GM18909 (cell line): ENCODE results near the gene UNC5C.

Source experiments
- ATAC-seq: cut with Tn5 transposase; IDR thresholded peaks from one replicate; pipeline ENCODE4 v1.9.1; 2021; ENCODE audit warnings: mild to moderate bottlenecking; ENCODE audit not compliant: unreplicated experiment, poor library complexity

UNC5C gene

DNA sequence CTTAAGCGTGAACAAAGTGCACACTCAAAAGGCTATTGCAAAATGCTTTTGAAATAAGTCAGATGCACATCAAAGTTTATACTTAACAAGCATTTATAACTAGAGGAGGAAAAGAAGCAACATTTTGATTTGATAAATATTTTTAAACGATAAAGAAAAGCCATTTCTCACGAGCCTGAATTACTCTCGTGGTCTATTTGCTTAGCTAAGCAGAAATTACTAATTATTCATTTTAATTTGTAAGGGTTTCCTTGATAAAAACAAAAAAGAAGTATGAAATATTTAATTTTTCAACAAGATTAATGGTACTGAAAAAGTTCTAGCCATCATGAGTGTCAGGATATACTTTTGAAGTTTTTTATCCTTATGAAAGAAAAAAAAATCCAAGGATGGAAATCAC, 78.2 kb downstream of the UNC5C start:
- ATAC-seq, result no peak

DNA sequence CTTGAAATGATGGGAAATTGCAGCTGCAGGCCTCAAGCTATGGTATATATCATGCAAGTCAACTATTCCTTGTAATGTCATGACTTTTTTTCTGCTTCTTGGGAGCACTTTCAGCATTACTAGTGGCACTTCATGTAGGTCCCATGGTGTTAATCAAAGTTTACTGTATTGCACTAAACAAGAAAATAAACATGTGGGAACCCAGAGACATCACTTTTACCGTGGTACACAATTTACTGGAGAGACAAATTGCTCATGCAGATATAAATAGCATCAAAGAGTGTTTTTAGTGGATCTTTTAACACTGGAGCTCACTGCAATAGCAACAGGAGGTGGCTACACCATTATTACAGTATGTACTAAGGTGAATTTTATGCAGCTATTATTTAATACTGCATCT, 79.2 kb downstream of the UNC5C start:
- ATAC-seq, result no peak

DNA sequence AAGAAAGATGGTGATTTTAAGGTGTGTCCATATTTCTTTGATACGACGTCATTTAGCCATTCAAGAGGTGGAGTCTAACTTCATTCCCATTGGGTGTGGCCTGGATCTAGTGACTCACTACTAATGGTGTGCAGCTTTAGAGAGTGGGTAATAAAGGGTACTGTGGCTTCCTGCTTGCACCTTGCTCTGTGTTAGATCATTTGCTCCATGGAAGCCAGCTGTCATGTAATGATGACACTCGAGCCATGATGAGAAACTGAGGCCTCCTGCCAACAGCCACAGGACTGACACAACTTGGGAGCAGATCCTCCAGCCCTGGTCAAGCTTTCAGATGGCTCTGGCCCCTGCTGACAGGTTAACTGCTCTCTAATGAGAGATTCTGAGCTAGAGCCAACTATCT, 82.0 kb downstream of the UNC5C start:
- no peak for ATAC-seq

DNA sequence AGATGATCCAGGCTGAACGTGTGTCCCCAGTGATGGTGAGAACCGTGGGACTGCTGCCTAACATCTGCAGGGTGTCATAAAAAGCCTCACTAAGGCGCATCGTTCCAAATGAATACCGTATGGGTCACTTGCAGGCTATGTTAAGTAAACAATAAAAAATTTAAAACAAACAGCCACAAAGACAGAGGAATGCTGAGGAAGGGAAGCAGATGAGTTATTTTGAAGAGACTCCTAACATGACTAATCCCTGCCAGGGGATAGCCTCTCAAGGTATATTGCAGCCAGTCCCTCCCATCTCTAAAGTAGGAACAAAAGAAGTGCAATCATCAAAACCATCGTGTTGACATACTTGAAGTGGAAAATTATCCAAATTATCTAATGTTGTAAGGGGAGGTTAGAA, 83.8 kb downstream of the UNC5C start:
- ATAC-seq, result no peak

DNA sequence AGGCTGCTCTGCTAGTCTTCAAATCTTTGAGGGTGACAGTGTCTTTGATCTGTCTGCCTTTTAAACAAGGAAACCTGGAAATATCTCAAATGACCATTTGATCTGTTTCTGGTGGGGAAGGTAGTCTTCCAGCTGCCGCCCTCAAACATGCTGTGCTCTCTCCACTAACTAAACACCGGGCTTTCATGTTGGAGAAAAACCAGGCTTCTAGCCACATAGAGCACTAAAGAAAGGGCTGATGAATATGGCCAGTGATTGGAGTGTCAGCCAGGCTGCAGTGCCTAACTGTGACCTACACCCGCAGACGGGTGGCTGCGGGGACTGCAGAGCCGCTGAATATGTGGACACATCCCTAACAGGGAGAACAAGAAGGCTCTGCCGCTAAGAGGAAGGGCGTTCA, 85.9 kb downstream of the UNC5C start:
- no peak for ATAC-seq

GRCh38 chr4:95457353-95457752, 91.4 kb downstream of the UNC5C start:
- ATAC-seq, result no peak

- no peak for ATAC-seq
Measured at GRCh38 chr4:95450294-95450693, 98.5 kb downstream of the UNC5C start.

DNA sequence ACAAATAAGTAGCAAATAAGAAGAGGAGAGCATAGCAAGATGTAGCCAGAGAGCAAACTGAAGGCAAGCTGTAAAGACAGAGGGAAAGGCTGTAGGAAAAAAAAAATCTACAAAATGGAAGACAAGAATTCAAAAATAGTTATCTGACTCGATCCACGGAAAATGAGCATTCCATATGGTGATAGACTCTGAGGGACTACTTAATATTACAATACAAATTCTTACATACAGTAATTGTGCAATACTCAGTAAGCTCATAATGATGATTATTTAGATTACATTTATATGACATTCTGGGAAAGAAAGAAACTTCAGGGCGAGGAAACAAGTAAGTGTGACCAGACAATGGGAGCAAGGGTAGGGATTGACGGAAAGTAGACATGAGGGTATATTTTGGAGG, 102.6 kb downstream of the UNC5C start:
- ATAC-seq, result no peak

DNA sequence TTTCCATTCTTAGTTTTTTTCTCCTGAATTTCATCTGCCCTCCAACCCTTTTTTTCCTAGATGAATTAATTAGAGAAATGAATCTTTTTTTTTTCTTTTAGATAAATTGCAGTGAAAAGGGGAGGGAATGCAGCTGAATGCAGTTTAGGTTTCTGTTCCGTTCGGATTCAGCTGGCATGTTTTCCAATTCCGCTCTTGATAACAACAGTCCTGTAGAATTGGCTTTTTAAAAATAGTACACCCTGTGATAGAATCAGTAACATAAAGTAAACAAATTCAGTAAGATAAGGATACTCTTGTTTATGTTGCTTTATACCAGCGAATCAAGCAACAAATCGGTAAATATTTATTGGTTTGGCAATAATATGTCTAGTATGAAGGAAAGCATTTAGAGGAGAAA, 103.5 kb downstream of the UNC5C start:
- ATAC-seq, result no peak

- ATAC-seq, result no peak
Measured at GRCh38 chr4:95444812-95445211, 104.0 kb downstream of the UNC5C start.

- ATAC-seq, result no peak
Measured at GRCh38 chr4:95439896-95440295, 108.9 kb downstream of the UNC5C start.

- ATAC-seq, result no peak
Measured at GRCh38 chr4:95439071-95439470, 109.7 kb downstream of the UNC5C start.

DNA sequence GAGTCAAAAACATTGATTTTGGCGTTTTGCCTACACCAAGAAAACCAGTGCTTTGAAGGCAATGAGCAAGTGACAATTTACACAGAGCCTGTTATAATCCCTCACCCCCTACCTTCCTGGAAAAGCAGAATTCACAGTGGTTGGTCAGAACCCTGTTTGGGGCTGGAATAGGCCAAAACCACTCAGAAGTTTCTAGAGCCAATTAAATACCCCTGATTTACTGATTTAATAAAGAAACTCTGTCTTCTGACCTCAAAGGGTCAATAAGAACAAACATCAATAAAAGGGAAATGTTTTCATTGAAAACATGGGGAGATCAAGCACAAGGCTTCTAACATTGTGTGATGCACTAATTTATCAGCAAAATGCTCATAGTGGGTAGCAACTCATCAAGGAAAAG, 116.3 kb downstream of the UNC5C start:
- no peak for ATAC-seq

GRCh38 chr4:95431678-95432077, 117.1 kb downstream of the UNC5C start:
- no peak for ATAC-seq

DNA sequence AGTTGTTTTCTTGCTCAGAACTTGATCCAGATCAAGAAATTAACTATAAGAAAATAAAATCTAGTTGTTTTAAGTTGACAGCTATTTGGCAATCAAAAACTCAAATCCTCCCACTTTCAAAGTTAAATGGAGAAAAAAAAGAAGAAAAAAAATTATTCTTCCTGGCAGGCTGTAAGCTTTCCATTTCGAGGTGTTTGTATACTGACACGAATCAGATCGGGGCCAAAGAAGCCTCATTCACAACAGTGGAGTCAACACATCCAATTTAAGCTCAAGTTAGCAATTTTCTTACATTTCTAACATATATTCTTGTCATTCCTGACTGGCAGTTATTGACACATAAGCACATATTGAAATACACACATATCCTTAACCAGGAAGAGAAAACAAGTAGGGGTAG, 119.4 kb downstream of the UNC5C start:
- no peak for ATAC-seq

- ATAC-seq, result no peak
Measured at GRCh38 chr4:95428291-95429070, 120.3 kb downstream of the UNC5C start.

GRCh38 chr4:95426455-95426854, 122.3 kb downstream of the UNC5C start:
- ATAC-seq, result no peak

GRCh38 chr4:95422436-95422835, 126.3 kb downstream of the UNC5C start:
- ATAC-seq, result no peak

GRCh38 chr4:95421869-95422268, 126.9 kb downstream of the UNC5C start:
- no peak for ATAC-seq

DNA sequence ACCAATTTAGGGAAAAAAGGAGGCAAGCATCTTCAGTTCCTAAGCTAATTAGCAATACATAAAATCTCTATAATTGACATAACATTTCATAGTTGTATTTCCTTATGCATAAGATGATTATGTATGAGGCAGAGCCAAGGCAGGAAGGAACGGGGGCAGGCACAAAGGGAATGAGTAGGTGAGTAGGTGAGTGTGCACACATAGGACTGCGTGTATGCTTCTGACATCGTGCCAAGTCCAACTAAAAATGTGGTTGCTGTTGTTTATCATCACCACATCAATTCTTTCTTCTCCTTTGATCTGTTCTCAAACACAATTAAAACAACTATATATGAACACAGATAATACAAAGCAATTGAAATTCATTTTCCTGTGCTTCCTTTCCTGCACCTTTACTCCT, 131.2 kb downstream of the UNC5C start:
- no peak for ATAC-seq

GRCh38 chr4:95415346-95415771, 133.4 kb downstream of the UNC5C start:
- no peak for ATAC-seq

DNA sequence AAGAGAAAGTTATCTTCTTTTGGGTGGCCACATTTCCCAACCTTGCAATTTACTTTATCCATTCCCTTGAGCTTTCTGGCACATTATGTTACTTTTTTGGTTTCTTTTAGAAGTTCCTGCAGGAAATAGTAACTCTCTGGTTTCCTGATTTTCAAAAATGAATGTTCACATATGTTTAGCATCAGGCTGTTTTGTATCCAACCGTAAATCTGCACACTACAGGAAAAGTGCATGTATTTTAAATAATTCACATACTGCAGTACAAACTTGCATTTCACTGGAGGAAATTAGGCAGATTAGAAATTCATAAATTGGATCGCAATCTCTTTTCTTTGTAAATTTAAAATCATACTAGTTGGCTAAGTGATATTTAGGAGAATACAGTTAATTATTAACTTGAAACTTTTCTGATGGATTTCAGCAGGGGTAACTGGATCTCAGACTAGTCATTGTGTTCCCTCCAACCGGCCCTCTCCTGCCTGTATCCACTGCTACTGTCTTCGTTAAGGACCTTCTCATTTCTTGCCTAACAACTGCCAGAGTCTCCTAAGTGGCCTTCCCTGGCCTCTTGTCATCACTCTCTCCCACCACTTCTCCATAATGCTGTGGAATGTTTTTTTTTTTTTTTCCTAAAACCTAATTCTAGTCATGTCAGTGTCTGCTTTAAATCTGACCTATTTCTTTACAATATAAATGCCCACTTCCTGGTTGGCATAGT, 137.2 kb downstream of the UNC5C start:
- ATAC-seq, result no peak
